SJCRH30 (cell line): ENCODE measurements around the gene CHST10. TPM values are rescaled to one million over a fixed set of nuclear protein-coding genes. Genes with fewer than 3 reads are reported as not detected.
"Not testable (repeated sequence)": the region's sequence is repeated elsewhere in the genome, so short reads cannot be mapped to it uniquely, and the experiment has no call there.

ENCODE experiments used
- DNase-seq, 2 experiments: peaks; one replicate each; pipeline ENCODE4 v3.0.0-alpha.2; 2015 to 2020
- H3K27ac ChIP-seq: fragments of 250-450 bp; sonication (Bioruptor Pico); 2 replicates; pipeline ENCODE4 v1.5.1; 2020; ENCODE audit warnings: mild to moderate bottlenecking, moderate library complexity
- H3K27me3 ChIP-seq: fragments of 250-450 bp; sonication (Bioruptor Pico); 2 replicates; pipeline ENCODE4 v1.5.1; 2020; ENCODE audit warnings: mild to moderate bottlenecking, moderate library complexity
- H3K36me3 ChIP-seq: fragments of 250-450 bp; sonication (Bioruptor Pico); 2 replicates; pipeline ENCODE4 v1.5.1; 2020; ENCODE audit warnings: mild to moderate bottlenecking, moderate library complexity
- H3K4me1 ChIP-seq: fragments of 250-450 bp; sonication (Bioruptor Pico); 2 replicates; pipeline ENCODE4 v1.5.1; 2020; ENCODE audit warnings: mild to moderate bottlenecking, moderate library complexity
- H3K4me3 ChIP-seq: fragments of 250-450 bp; sonication (Bioruptor Pico); 2 replicates; pipeline ENCODE4 v1.5.1; 2020; ENCODE audit warnings: mild to moderate bottlenecking, moderate library complexity
- H3K9me3 ChIP-seq: fragments of 250-450 bp; sonication (Bioruptor Pico); replicated peaks from 2 replicates; pipeline ENCODE4 v1.5.1; 2020; ENCODE audit warnings: mild to moderate bottlenecking, moderate library complexity
- total RNA-seq: library from RNA; depleted of rRNA; stranded (reverse); fragments of >200 nt; shearing (Covaris generic); gene quantifications from 2 replicates; pipeline ENCODE4 v1.2.3, GENCODE V29; 2014

Gene CHST10
- total RNA-seq, 1 experiment from 2014 or later, result 27.4 TPM

DNA sequence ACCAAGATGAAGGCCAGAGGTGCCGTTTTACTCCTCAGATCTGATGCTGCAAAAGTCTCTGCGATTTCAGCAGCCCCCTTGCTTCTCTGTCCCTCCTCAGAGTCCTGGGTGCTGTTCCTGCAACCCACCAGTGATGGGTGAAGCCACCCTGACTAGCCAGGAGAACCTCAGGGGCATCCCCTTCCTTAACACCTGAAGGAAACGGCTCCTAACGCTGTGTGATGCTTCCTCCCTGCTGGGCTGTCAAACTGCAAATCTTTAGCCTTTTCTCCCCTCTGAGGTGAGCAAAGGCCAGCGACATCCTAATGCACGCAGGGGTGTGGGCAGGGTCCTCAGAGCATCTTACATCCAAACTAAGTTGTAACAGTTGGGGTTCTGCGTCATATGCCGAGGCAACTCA is 24.8 kb downstream of the CHST10 start:
- H3K36me3 ChIP-seq, result no peaks in the 10 kb centered on the region

DNA sequence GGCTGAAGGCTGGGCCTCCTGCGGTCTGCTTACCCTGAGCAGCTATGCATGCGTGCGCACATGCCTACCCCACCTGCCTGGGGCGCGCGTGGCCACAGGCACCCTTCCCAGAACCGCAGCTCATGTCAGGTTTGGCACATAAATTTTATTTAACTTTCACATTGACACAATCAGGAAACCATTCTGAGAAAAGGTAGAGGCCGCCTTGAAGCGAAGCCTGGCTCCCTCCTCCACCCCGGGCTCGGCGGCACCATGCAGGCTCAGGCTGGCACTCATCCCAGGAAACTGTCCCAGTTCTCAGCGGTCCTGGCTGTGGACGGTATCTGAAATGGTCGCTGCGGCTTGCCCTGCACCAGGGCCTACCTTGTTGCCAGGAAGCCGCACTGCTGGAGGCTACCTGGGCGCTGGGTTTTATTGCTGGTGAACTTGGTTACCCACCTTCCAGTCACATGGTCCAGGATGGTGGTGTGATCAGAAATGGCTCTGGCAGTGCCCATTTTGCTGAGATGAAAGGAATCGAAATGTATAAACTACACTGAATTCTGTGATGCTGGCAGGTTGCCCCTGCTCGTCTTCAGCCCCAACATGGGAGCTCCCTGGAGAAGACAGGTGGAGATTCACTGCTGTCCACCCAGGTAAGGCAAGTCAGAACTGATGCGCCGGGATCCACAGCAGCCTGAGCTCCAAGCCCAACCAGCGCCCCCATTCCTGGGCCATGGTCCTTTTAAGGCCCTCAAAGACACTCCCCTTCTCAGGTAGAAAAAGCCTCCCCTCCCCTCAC is 25.5 kb downstream of the CHST10 start:
- no peaks in the 10 kb centered on the region for H3K27me3 ChIP-seq
- H3K36me3 ChIP-seq, result no peaks in the 10 kb centered on the region
- no peak overlapping the region for H3K4me3 ChIP-seq
- H3K9me3 ChIP-seq, result no peaks in the 10 kb centered on the region
- DNase-seq, result no peak
- H3K4me1 ChIP-seq, result no peaks in the 10 kb centered on the region
- H3K27ac ChIP-seq, result no peak overlapping the region

More for the DNA sequence above, 24.8 kb downstream of the CHST10 start:
- H3K27me3 ChIP-seq, result no peaks in the 10 kb centered on the region
- H3K4me3 ChIP-seq, result no peak overlapping the region
- H3K9me3 ChIP-seq, result no peaks in the 10 kb centered on the region
- no peak for DNase-seq
- no peak overlapping the region for H3K27ac ChIP-seq
- no peaks in the 10 kb centered on the region for H3K4me1 ChIP-seq

DNA sequence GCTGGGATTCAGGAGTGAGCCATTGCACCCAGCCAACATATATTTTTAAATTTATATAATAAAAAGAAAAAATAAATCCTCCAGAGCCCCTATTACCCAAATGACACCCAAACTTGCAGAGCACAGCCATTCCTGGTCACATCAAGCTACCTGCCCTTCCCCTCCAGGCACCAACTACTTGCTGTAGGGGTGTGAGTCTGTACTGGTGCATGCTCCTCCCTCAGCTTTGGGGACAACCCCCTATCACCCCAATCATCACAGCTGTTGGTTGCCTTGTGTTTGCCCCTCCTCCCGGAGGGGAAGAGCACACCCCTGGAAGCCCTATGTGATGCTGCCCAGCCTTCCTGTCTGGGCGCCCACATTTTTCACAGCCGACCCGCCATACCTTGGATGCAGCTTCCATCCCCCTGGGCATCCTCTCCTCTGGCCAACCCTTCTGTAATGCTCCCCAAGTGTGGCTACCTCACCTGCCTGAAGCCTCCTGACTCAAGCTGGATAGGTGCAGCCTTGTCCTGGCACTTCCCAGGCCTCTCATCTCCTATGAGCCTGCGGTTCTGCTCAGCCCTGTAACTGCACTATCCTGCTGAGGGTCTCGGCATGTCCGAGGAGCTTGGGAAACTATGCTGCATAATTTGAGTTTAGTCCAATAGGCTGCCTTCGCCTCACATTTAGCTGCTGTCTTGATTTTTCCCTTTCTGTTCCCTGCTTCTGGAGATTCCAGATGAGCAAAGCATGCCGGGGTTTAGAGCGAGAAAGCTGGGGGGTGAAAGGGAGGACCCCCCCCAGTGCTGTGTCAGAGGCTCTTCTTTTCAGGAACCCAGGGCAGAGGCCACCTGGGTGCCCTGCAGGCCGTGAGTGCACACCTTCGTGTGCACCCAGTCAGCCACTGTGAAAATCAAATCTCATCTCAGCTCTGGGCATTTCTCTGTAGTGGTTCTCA is 27.2 kb downstream of the CHST10 start:
- Histone ChIP-seq H3K36me3 (no peaks in the 10 kb centered on the region), H3K27me3 (no peaks in the 10 kb centered on the region), H3K4me1 (no peaks in the 10 kb centered on the region), H3K9me3 (no peaks in the 10 kb centered on the region), H3K27ac (no peak overlapping the region), H3K4me3 (no peak overlapping the region)
- no peak for DNase-seq

DNA sequence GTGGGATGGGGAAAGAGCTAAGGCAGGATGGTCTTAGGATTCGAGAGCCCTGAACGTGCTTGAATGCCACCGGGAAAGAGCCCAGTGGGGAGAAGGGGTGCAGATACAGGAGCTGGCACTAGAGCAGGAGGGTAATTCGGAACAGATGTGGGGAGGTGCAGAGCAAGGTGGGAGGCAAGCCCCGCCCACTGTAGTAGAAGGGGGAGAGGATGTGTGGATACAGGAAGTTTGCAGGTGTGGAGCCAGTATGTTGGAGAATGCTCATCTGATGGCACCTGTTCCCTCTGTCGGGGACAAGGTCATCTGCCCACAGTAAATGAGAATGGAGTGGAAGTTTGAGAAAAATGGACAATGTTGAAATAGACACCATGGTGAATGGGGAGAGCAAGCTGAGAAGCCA is 28.8 kb downstream of the CHST10 start:
- H3K4me3 ChIP-seq, result no peak overlapping the region
- H3K27me3 ChIP-seq, result 0 out of 2 replicates have a peak, but pooled peaks cover 2% of the 10 kb centered on the region
- H3K4me1 ChIP-seq, result no peaks in the 10 kb centered on the region
- H3K36me3 ChIP-seq, result no peaks in the 10 kb centered on the region
- H3K9me3 ChIP-seq, result no peaks in the 10 kb centered on the region
- H3K27ac ChIP-seq, result no peak overlapping the region
- no peak for DNase-seq

DNA sequence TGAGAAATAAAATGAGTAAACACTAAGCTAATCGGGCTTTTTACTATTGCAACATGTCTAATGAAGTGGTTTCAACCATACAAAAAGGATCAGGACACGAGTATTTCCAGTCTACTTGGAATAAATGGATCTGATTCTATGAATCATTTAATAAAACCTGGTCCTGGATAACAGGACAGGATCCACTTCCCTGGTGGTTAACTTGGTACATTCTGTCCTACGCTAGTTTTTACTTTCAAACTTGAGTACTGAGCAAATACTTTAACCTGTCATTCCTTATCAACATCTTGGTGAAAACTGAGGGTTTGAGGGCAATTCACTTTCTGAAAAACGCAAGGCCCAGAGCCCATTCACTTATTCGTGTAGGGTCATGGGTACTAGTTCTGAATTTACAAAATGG is 33.5 kb downstream of the CHST10 start:
- no peak for DNase-seq
- H3K4me1 ChIP-seq, result no peaks in the 10 kb centered on the region
- H3K27ac ChIP-seq, result no peak overlapping the region
- H3K27me3 ChIP-seq, result 0 out of 2 replicates have a peak, but pooled peaks cover 2% of the 10 kb centered on the region
- no peaks in the 10 kb centered on the region for H3K9me3 ChIP-seq
- no peaks in the 10 kb centered on the region for H3K36me3 ChIP-seq
- no peak overlapping the region for H3K4me3 ChIP-seq

DNA sequence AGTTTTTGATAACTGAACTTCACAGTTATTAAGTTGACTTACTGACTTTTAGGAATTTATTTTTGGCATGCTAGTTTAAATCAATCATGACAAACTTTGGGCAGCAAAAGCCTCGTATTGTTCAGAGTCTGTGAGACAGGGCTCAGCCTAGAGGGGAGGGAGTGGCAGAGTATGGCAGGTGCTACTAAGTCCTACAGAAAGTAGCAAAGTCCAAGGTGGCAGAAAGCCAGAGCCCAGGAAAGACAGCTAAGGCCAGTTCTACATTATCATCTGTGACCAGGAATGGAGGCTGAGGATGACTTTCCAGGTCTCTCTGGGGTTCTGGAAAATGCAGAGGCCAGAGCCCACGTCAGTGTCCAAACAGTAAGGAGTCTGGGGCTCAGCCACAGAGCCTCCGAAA is 34.2 kb downstream of the CHST10 start:
- Histone ChIP-seq H3K9me3 (no peaks in the 10 kb centered on the region), H3K4me3 (no peak overlapping the region), H3K4me1 (no peaks in the 10 kb centered on the region), H3K27ac (no peak overlapping the region), H3K36me3 (no peaks in the 10 kb centered on the region), H3K27me3 (0 out of 2 replicates have a peak, but pooled peaks cover 2% of the 10 kb centered on the region)
- DNase-seq, result peak in 1 of 2 experiments; percentile 7

DNA sequence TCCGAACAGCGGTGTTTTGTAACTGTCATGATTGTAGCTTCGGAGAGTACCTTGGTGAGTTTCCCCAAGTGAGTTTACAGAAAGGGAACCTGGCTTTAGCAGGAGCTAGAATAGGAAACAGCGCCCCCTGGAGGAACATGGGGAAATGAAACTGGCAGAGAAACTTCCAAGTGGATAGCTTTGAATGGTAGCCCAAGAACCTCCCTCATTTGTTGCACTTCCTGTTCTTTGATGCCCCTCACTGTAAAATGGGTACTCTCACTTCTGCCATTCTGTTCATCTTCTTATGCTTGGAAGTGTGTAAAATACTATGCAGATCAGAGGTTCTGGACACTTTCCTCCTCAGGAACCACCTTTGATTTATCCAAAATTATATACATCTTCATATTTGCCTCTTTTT is 36.2 kb downstream of the CHST10 start:
- Histone ChIP-seq H3K4me1 (no peaks in the 10 kb centered on the region), H3K9me3 (no peaks in the 10 kb centered on the region), H3K27ac (no peak overlapping the region), H3K36me3 (no peaks in the 10 kb centered on the region), H3K27me3 (0 out of 2 replicates have a peak, but pooled peaks cover 5% of the 10 kb centered on the region), H3K4me3 (no peak overlapping the region)
- DNase-seq, result peak; percentile 60 to 86

DNA sequence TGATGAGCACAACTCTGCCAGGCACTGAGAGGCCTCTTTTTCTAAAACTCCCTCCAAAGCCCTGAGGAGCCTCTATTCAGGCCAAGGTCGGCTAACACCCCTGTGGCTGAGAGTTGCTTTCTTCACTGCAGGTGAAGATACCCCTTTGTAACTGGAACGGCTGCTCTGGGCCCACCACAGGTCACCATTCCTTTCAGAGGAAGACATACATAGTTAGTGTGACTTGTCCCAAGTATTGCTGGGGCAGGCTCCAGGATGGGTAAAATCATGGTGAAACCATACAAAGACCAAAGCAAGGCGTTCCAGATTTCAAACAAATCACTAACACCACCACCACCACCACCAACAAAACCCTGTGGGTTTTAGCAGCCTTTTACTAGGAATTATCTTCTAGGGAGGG is 36.8 kb downstream of the CHST10 start:
- Histone ChIP-seq H3K36me3 (no peaks in the 10 kb centered on the region), H3K27me3 (0 out of 2 replicates have a peak, but pooled peaks cover 5% of the 10 kb centered on the region), H3K4me1 (no peaks in the 10 kb centered on the region), H3K27ac (no peak overlapping the region), H3K9me3 (no peaks in the 10 kb centered on the region), H3K4me3 (no peak overlapping the region)
- DNase-seq, result no peak

DNA sequence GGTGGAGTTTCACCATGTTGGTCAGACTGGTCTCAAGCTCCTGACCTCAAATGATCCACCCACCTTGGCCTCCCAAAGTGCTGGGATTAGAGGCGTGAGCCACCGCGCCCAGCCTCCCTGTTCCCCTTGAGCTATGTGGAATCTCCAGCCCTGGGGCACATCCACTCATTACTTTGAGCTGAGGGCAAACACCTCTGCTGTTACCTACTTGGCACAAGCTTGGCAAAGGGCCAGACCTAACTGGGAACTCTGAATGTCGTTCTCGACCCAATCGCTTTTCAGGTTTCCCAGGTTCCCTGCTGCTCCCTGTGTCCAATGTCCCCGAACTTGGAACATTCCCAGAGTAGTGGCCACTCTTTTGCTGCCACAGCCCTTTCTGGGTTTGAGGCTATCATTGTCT is 40.6 kb downstream of the CHST10 start:
- no peak overlapping the region for H3K4me3 ChIP-seq

DNA sequence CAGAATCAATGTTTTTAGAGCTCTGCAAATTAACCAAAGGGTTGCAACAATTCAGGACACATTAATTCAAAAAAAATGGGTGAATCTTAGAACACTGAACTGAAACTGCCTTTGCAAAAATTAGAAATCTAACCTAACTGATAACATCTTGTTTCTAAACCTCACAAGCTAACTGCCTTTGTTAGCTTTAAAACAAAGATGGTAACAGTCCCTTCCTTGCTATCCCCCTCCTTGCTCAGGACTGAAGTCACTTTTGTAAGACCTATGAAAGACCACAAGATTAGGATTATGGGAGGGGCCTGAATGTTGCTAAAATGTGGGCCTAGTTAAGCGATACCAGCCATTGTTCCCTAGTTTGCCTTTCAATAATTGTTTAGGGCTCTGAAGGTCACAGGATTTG is 50.3 kb downstream of the CHST10 start:
- H3K27me3 ChIP-seq, result no peaks in the 10 kb centered on the region
- no peak overlapping the region for H3K27ac ChIP-seq
- H3K4me3 ChIP-seq, result no peak overlapping the region
- no peaks in the 10 kb centered on the region for H3K4me1 ChIP-seq
- H3K9me3 ChIP-seq, result no peaks in the 10 kb centered on the region; the same call in 1 of the 2 replicates
- DNase-seq, result no peak
- H3K36me3 ChIP-seq, result no peaks in the 10 kb centered on the region

More for the DNA sequence above, 40.6 kb downstream of the CHST10 start:
- Histone ChIP-seq H3K36me3 (no peaks in the 10 kb centered on the region), H3K4me1 (no peaks in the 10 kb centered on the region), H3K9me3 (no peaks in the 10 kb centered on the region), H3K27ac (no peak overlapping the region), H3K27me3 (0 out of 2 replicates have a peak, but pooled peaks cover 3% of the 10 kb centered on the region)
- DNase-seq, result no peak

DNA sequence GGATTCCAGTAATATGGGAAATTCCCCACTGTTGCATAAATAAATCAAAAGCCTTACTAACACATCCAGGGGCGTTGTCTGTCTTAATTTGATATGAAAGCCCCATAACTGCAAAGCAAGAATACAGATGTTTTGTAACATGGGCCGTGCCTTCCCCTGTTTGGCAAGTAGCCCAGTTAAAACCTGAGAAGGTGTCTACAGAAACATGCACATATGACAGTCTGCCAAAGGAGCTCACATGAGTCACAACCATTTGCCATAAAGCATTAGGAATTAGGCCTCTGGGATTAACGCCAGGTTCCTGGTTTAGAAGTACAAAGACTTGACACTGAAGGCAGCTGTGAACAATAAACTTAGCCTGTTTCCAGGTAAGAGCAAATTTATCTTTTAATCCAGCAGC is 52.0 kb downstream of the CHST10 start:
- H3K27ac ChIP-seq, result no peak overlapping the region
- no peaks in the 10 kb centered on the region for H3K9me3 ChIP-seq
- no peak overlapping the region for H3K4me3 ChIP-seq
- no peaks in the 10 kb centered on the region for H3K4me1 ChIP-seq
- H3K27me3 ChIP-seq, result no peaks in the 10 kb centered on the region
- H3K36me3 ChIP-seq, result no peaks in the 10 kb centered on the region
- DNase-seq, result peak in 1 of 2 experiments; percentile 13

DNA sequence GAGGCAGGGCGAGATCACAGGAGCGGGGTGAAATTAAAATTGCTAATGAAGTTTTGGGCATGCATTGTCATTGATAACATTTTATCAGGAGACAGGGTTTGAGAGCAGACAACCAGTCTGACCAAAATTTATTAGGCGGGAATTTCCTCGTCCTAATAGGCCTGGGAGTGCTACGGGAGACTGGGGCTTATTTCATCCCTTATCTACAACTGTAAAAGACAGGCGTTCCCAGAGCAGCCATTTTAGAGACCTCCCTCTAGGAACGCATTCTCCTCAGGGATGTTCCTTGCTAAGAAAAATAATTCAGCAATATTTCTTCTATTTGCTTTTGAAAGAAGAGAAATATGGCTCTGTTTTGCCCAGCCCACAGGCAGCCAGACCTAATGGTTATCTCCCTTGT is 55.2 kb downstream of the CHST10 start:
- not testable (repeated sequence) for H3K4me1 ChIP-seq, H3K27ac ChIP-seq, DNase-seq, H3K27me3 ChIP-seq, H3K9me3 ChIP-seq, H3K4me3 ChIP-seq, H3K36me3 ChIP-seq

DNA sequence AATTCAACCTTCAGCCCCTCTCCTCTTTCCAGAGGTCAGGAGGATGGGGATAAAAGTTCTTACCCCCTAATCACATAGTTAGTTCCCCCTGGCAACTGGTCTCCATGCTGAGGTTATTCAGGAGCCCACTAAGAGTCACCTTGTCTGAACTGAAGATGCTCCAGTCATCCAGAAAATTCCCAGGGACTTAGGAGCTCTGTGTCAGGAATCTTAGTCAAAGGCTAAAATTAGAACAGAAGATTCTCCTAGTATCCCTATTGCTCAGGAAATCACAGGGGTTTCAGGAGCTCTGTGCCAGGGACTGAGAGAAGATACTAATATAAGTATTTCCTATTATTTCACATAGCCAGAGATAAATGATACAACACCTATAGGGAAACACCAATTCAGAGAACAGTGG is 57.9 kb downstream of the CHST10 start:
- H3K4me1 ChIP-seq, result no peaks in the 10 kb centered on the region
- no peak overlapping the region for H3K4me3 ChIP-seq
- no peaks in the 10 kb centered on the region for H3K9me3 ChIP-seq
- no peak overlapping the region for H3K27ac ChIP-seq
- H3K27me3 ChIP-seq, result no peaks in the 10 kb centered on the region
- H3K36me3 ChIP-seq, result no peaks in the 10 kb centered on the region
- DNase-seq, result no peak

DNA sequence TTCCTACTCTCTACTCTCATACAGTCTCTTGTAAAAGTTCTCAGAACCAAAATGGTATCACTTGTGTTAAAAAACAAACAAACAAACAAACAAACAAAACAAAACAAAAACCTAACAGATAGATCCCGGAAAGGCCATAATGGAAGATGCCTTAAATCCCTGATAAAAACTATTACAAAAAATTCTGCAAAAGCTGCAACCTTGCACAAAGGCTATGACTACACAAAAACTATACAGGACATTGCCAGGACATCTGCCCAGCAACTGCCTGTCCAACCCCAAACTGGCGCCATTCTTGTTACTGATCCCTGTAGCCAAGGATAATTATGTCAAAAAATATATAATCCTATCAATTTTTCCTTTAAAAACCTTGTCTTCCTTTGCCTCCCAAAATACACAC is 58.9 kb downstream of the CHST10 start:
- no peaks in the 10 kb centered on the region for H3K27me3 ChIP-seq
- DNase-seq, result no peak
- no peaks in the 10 kb centered on the region for H3K4me1 ChIP-seq
- no peaks in the 10 kb centered on the region for H3K36me3 ChIP-seq
- H3K4me3 ChIP-seq, result no peak overlapping the region
- H3K9me3 ChIP-seq, result no peaks in the 10 kb centered on the region
- no peak overlapping the region for H3K27ac ChIP-seq

DNA sequence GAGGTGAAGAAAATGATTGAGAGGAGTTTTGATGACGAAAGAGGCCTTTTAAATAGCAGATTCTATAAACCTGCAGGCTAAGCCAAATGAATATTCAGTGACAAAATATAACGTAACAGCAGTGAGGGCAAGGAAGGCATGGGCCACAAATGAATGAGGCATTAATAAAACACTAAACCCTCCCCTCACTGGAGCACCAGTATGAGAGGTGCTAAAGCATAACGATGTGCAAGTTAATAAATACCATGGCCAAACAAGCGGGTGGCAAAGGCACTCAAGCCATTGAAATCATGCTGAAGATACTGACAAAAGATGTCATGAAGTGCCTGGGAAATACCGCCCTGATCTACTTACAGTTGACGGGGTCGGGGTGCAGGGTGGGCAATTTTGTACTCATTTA is 64.9 kb downstream of the CHST10 start:
- Histone ChIP-seq H3K27ac (no peak overlapping the region), H3K27me3 (no peaks in the 10 kb centered on the region), H3K4me1 (no peaks in the 10 kb centered on the region), H3K36me3 (no peaks in the 10 kb centered on the region), H3K9me3 (no peaks in the 10 kb centered on the region), H3K4me3 (no peak overlapping the region)
- DNase-seq, result no peak
